H1 (cell line): ENCODE data around the gene ADIPOR1. TPM values are rescaled to one million over a fixed set of nuclear protein-coding genes. Genes with fewer than 3 reads are reported as not detected.

Experiments used
- EP300 ChIP-seq, 2 experiments: IDR thresholded peaks; 1 replicate in 1 of 2; 2 replicates in 1 of 2; pipeline ENCODE4 v1.6.1; 2011 to 2012; ENCODE audit warnings: low read depth in 2 of 2, low read length in 2 of 2, mild to moderate bottlenecking in 2 of 2, borderline replicate concordance in 1 of 2, inconsistent platforms in 1 of 2, moderate library complexity in 1 of 2
- GTF2F1 ChIP-seq: IDR thresholded peaks from 2 replicates; pipeline ENCODE4 v1.6.1; 2012; ENCODE audit warnings: low read depth, low read length, improper control_type of control experiment, borderline replicate concordance
- JUN ChIP-seq: IDR thresholded peaks from 2 replicates; pipeline ENCODE4 v1.6.1; 2011; ENCODE audit warnings: low read depth, mild to moderate bottlenecking, improper control_type of control experiment, low read length
- RAD21 ChIP-seq, 2 experiments: IDR thresholded peaks in 1 of 2; conservative IDR thresholded peaks in 1 of 2; 2 replicates each; pipeline ENCODE4 v1.6.1; 2011; ENCODE audit warnings: low read depth in 2 of 2, low read length in 2 of 2, improper control_type of control experiment in 1 of 2, inconsistent platforms in 1 of 2, mild to moderate bottlenecking in 1 of 2, moderate library complexity in 1 of 2
- SP2 ChIP-seq: IDR thresholded peaks from 2 replicates; pipeline ENCODE4 v1.6.1; 2012; ENCODE audit warnings: mild to moderate bottlenecking, low read length, inconsistent platforms
- SP4 ChIP-seq: IDR thresholded peaks from 2 replicates; pipeline ENCODE4 v1.6.1; 2012; ENCODE audit warnings: low read length, inconsistent platforms
- TCF12 ChIP-seq: IDR thresholded peaks from 2 replicates; pipeline ENCODE4 v1.6.1; 2011; ENCODE audit warnings: low read depth, mild to moderate bottlenecking, low read length
- TEAD4 ChIP-seq: IDR thresholded peaks from 2 replicates; pipeline ENCODE4 v1.6.1; 2012; ENCODE audit warnings: low read depth, low read length, inconsistent platforms, mixed read lengths
- USF2 ChIP-seq: IDR thresholded peaks from 2 replicates; pipeline ENCODE4 v1.6.1; 2011; ENCODE audit warnings: low read length, improper control_type of control experiment
- polyA plus RNA-seq, 7 experiments: library from polyadenylated mRNA; depleted of rRNA in 3 of 7; stranded (reverse) in 5 of 7; unstranded in 2 of 7; fragments of >200 nt in 5 of 7; fragments of 200-250 nt in 2 of 7; gene quantifications; 1 replicate in 5 of 7; 2 replicates in 1 of 7; 4 replicates in 1 of 7; pipeline versions ENCODE4 v1.2.1 to v1.2.3, GENCODE V29; 2011 to 2013; ENCODE audit warnings: missing spikeins in 2 of 7, mixed read lengths in 2 of 7
- total RNA-seq: library from RNA; stranded (reverse); fragmentation: NEBNext Ultra II Directional; extraction: Animal tissue kit (Norgen Biotek cat#: 25700); gene quantifications from 2 replicates; pipeline ENCODE4 v1.2.1, GENCODE V29; 2021

ADIPOR1 gene
- total and polyA plus RNA-seq, 2 of the 8 experiments (the other 6 are each of a cell fraction or from before 2014, with no cell fraction given), result 69.8 to 118 TPM

- no peak for TF ChIP-seq GTF2F1
- no peak for TF ChIP-seq JUN
- TF ChIP-seq EP300 (IDR thresholded peaks at IDR 0.05; ENCODE audit: borderline replicate concordance in 1 of 2, low read depth in 2 of 2, low read length in 2 of 2), result no peak
- no peak for TF ChIP-seq TCF12
- no peak for TF ChIP-seq TEAD4
- no peak for TF ChIP-seq SP2
- no peak for TF ChIP-seq SP4
- peak; percentile 47 to 52 for TF ChIP-seq RAD21 (IDR thresholded peaks at IDR 0.05 in 1 of 2, conservative IDR thresholded peaks at IDR 0.05 in 1 of 2; ENCODE audit: low read depth in 2 of 2, low read length in 2 of 2)
- TF ChIP-seq USF2, result no peak
Measured at GRCh38 chr1:202968895-202969295, 10.8 kb upstream of the ADIPOR1 start (continued).
